ENCODE data around the gene CRKL.

CRKL gene

DNA sequence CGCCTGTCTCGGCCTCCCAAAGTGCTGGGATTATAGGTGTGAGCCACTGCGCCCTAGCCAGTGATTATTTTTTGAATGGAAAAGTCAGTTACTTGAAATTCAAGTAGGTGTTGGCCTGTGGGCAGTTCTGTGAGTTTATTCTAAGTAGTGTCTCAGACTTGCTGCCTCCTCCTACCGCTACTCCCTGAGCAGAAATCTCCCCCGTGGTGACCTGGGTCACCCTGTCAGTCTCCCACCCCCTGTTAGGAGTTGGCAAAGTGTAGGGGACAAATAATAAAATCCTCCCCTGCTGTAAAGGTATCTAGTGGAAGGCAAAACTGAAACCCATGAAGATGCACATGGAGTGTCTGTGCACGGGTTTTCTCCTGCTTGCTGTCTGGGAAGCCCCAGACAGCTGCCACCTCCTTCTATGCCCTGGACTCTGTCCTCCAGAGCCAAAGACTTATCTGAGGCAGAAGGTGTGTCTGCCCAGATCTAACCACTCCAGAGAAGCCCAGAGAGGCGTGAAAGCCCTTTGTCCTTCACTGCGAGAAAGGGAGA, 32.1 kb upstream of the CRKL start:
- TF ChIP-seq POLR2AphosphoS5 (IDR thresholded peaks at IDR 0.05; ENCODE audit: low read depth), result no peak
- TF ChIP-seq CTCF (IDR thresholded peaks at IDR 0.05; ENCODE audit: insufficient read depth, low read length), result no peak
- no peak for TF ChIP-seq REST (IDR thresholded peaks at IDR 0.05; ENCODE audit: insufficient replicate concordance, low read depth)
- no peak for TF ChIP-seq SPI1 (IDR thresholded peaks at IDR 0.05; ENCODE audit: borderline replicate concordance, low read depth)
- TF ChIP-seq GABPA (IDR thresholded peaks at IDR 0.05; ENCODE audit: low read depth), result no peak
- no peak overlapping the region for H3K4me3 ChIP-seq (replicated peaks; ENCODE audit: insufficient read depth, low read length)
- DNase-seq (ENCODE audit: low read depth in 1 of 2, low spot score in 1 of 2), result no peak
- H3K27me3 ChIP-seq (ENCODE audit: insufficient read depth, poor library complexity, severe bottlenecking), result no peaks in the 10 kb centered on the region
- no peak overlapping the region for H3K27ac ChIP-seq (replicated peaks)

- peak in 1 of 2 experiments; percentile 85 for DNase-seq (ENCODE audit: low read depth in 1 of 2, low spot score in 1 of 2)
- Histone ChIP-seq H3K27me3 (ENCODE audit: insufficient read depth, poor library complexity, severe bottlenecking) (no peaks in the 10 kb centered on the region), H3K27ac (replicated peaks) (no peak overlapping the region), H3K4me3 (replicated peaks; ENCODE audit: insufficient read depth, low read length) (no peak overlapping the region)
- TF ChIP-seq GABPA (IDR thresholded peaks at IDR 0.05; ENCODE audit: low read depth) (no peak), POLR2AphosphoS5 (IDR thresholded peaks at IDR 0.05; ENCODE audit: low read depth) (no peak), REST (IDR thresholded peaks at IDR 0.05; ENCODE audit: insufficient replicate concordance, low read depth) (no peak), SPI1 (IDR thresholded peaks at IDR 0.05; ENCODE audit: borderline replicate concordance, low read depth) (no peak; the same call in 1 of the 2 replicates), CTCF (IDR thresholded peaks at IDR 0.05; ENCODE audit: insufficient read depth, low read length) (peak; percentile 93)
These were observed 31.5 kb upstream of the CRKL start for GRCh38 chr22:20885557-20886323.

DNA sequence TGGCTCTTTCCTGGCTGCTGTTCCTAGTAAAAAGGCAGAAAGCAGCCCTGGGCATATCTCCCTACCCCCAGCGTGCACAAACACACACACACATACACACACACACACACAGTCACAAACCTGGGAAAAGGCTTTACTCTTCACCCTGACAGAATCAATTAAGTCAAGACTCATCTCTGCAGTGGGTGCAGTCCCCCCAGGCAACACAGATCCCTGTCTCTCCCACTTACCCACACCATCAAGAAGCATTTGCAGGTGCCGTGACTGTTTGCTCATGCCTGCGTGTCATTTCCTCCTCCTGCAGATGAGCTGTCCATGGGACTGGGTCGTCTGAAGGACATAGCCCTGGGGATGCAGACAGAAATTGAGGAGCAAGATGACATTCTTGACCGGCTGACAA, 29.8 kb upstream of the CRKL start:
- TF ChIP-seq POLR2AphosphoS5 (IDR thresholded peaks at IDR 0.05; ENCODE audit: low read depth), result no peak
- DNase-seq (ENCODE audit: low read depth in 1 of 2, low spot score in 1 of 2), result no peak

DNA sequence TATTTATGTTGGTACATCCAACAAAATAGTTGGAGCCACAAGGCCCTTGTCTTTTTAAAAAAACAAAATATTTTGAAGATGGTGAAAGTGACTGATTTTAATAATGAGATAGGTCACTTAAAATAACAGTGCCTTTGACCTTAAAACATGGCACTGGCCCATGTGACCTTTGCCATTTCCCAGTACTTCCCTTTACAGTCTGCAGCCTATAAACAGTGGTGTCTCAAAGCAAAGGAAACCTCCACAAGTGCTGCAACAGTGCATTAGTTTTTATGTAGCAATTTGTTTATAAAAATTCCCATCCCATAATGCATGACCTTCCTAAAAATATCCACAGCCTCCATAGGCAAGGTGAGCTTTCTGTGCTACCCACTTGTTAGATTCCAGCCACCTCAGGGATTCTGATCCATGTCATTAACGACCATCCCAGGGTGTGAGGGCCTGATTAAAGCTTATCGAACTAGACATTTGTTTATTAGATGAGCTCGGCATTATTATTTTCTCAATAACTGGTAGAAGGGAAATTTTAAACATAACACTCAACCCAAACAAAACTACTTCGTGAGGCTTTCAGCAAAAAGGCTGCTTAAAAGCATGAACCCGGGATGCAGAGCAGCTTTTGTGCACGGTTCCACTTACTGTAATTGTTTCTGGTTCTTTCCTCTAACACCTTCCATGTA, 28.0 kb upstream of the CRKL start:
- Histone ChIP-seq H3K27ac (replicated peaks) (no peak overlapping the region), H3K4me3 (replicated peaks; ENCODE audit: insufficient read depth, low read length) (no peak overlapping the region), H3K27me3 (ENCODE audit: insufficient read depth, poor library complexity, severe bottlenecking) (no peaks in the 10 kb centered on the region)
- no peak for DNase-seq (ENCODE audit: low read depth in 1 of 2, low spot score in 1 of 2)
- TF ChIP-seq POLR2AphosphoS5 (IDR thresholded peaks at IDR 0.05; ENCODE audit: low read depth) (no peak), CTCF (IDR thresholded peaks at IDR 0.05; ENCODE audit: insufficient read depth, low read length) (no peak), GABPA (IDR thresholded peaks at IDR 0.05; ENCODE audit: low read depth) (no peak), SPI1 (IDR thresholded peaks at IDR 0.05; ENCODE audit: borderline replicate concordance, low read depth) (no peak), REST (IDR thresholded peaks at IDR 0.05; ENCODE audit: insufficient replicate concordance, low read depth) (no peak)

More for the DNA sequence above, 29.8 kb upstream of the CRKL start:
- Histone ChIP-seq H3K27ac (replicated peaks) (no peak overlapping the region), H3K27me3 (ENCODE audit: insufficient read depth, poor library complexity, severe bottlenecking) (no peaks in the 10 kb centered on the region), H3K4me3 (replicated peaks; ENCODE audit: insufficient read depth, low read length) (no peak overlapping the region)
